Astrocyte of the cerebellum (primary cell): Measurements from ENCODE around the gene TANC1.

Experiments used
- DNase-seq: peaks from one replicate; pipeline ENCODE4 v3.0.0-alpha.2; 2011; ENCODE audit warnings: low read depth
- H3K4me3 ChIP-seq: 2 replicates; pipeline ENCODE4 v1.5.1; 2011; ENCODE audit warnings: mild to moderate bottlenecking, low read depth, low read length, moderate library complexity
- in situ Hi-C: cut with HindIII; loops from 2 replicates; pipeline ENCODE4 v1.10.0; 2017; ENCODE audit warnings: low sequenced_read_pairs
- TF ChIP-seq, protein P1 (sequence below): IDR thresholded peaks from 2 replicates; pipeline ENCODE4 v1.5.1; 2012; ENCODE audit warnings: low read length, low read depth, moderate library complexity, mild to moderate bottlenecking; ENCODE audit errors: missing control alignments

Gene TANC1

GRCh38 chr2:159201360-159202063, 233.1 kb downstream of the TANC1 start:
- no peak overlapping the region for H3K4me3 ChIP-seq
- DNase-seq: peak; percentile 40
- TF ChIP-seq, protein P1, sequence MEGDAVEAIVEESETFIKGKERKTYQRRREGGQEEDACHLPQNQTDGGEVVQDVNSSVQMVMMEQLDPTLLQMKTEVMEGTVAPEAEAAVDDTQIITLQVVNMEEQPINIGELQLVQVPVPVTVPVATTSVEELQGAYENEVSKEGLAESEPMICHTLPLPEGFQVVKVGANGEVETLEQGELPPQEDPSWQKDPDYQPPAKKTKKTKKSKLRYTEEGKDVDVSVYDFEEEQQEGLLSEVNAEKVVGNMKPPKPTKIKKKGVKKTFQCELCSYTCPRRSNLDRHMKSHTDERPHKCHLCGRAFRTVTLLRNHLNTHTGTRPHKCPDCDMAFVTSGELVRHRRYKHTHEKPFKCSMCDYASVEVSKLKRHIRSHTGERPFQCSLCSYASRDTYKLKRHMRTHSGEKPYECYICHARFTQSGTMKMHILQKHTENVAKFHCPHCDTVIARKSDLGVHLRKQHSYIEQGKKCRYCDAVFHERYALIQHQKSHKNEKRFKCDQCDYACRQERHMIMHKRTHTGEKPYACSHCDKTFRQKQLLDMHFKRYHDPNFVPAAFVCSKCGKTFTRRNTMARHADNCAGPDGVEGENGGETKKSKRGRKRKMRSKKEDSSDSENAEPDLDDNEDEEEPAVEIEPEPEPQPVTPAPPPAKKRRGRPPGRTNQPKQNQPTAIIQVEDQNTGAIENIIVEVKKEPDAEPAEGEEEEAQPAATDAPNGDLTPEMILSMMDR: no peak
- in situ Hi-C loops: no loop called here

DNA sequence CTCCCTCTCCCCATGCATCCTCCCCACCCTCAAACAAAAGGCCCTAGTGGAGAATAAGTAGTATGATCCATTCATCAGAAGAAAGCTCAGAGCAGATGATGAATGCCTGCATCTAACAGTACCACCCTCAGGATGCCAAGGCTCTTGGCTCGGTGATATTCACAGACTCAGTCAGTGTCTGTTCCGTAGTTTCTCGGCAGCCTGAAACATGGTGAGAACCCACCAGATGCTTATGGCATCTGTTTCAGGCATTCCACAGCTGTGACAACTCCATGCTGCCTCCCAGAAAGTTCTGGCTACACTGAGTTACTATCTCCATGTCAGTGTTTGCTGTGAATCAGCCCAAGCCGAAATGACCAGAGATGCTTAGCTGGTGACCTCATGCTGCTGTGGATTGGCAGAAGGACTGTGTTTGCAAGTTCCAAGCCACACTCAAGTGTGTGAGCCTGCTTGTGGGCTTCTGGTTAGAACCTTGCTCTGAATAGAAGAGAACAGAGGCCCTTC, 234.2 kb downstream of the TANC1 start:
- DNase-seq: peak; percentile 98
- in situ Hi-C loops: no loop called here
- TF ChIP-seq, protein P1: no peak
- H3K4me3 ChIP-seq: no peak overlapping the region

DNA sequence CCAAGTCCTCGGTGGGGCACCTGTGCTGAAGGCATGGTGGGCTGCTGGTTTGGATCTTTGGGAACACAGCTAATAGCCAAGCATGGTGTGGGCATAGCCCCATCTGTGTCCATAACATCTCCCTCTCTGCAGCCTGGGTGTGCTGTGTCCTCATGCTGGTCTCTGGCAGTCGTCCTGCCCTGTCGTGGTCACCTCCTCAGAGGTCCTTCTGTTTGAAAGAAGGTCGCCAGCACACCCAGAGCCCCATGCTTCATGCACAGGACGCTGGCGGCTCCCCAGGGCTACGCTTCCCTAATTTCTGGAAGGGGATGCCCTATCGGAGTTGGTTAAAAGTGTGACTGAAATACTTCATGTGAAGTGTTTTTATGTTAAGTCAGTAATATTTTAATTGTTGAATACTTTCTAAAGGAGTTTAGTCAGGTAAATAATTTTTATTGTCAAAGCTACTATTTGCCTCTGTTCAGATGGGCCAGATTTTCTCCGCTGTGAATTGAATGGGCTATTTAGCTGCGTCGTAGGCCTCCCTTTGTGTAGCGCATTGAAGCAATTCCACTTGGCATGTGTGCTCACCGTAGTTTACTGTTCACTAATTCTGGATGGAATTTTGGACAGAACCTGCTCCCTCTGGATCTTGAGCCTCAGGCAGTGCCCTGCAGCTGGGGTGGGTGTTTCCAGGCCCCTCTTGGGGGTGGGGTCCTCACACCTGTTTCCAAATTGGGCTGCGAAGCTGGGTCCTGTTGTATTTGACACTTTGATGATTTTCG, 236.1 kb downstream of the TANC1 start:
- TF ChIP-seq, protein P1: no peak
- no peak for DNase-seq
- no peak overlapping the region for H3K4me3 ChIP-seq
- in situ Hi-C loops: no loop called here

DNA sequence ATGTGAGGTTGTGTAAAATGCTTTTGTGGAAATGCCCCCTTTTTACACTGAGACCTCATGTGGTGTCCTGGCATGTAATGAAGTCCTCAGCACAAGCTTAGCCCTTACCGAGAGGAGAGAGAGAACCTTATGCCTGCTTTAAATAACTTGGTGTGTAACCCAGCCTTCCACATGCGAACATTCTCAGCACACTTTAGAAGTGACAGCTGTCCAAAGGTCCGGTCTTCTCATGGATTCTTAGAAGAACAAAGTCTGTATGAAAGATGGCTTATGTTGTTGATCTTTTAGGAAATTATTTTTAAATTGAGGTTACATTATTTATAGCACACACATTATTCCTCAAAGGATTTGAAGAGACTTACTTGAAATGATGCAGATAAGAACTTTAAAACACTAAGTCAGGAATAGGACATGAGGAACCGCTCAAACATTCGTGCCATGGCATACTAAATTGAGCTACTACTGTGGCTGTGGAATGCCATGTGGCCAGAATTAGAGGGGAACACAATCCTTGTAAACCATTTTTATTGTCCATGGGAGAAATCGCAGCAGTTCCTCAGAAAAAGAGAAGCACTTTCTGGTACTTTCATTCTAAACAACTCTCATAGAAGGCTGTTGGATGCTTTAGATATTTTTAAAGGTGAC, 238.4 kb downstream of the TANC1 start:
- no peak overlapping the region for H3K4me3 ChIP-seq
- in situ Hi-C loops: no loop called here
- TF ChIP-seq, protein P1: no peak
- no peak for DNase-seq

GRCh38 chr2:159208438-159208837, 240.0 kb downstream of the TANC1 start:
- H3K4me3 ChIP-seq: no peak overlapping the region
- no peak for DNase-seq
- TF ChIP-seq, protein P1: no peak
- in situ Hi-C loops: no loop called here
